ENCODE results near the gene SNCAIP. TPM values are rescaled to one million over a fixed set of nuclear protein-coding genes. Genes with fewer than 3 reads are reported as not detected.

SNCAIP gene
- total and polyA plus RNA-seq, 2 donors (not counting 1 experiment from before 2014, with no cell fraction given), result 1.3 to 4.1 TPM

DNA sequence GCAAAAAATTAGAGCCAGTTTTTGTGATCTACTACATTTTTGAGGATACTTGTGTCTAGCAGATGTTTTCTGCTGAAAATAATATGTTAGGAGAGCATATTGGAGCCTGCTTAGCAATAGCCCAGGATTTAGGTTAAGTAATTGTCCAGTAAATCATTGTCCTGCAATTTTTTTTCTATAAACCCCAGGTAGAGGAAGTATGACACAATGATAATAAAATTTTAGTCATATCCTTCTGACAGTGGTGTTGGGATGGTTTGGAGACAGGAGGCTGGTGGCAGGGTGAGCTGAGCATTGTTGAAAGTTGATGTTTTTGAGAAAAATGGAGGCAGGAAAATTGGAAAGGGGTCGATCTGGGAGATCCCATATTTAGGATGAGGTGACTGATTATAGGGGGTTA is 3.5 kb downstream of the SNCAIP start:
- Histone ChIP-seq H3K9ac (ENCODE audit: insufficient read depth, low read length) (no peak overlapping the region), H3K4me2 (ENCODE audit: extremely low read depth, insufficient read depth, low read length) (no peak overlapping the region), H3K4me3 (replicated peaks in 1 of 4; ENCODE audit: control extremely low read depth in 1 of 4, insufficient read depth in 1 of 4, low read depth in 3 of 4, low read length in 4 of 4) (no peak overlapping the region), H4K20me1 (ENCODE audit: control insufficient read depth, extremely low read depth, insufficient read depth, low read length) (no peaks in the 10 kb centered on the region), H3K79me2 (ENCODE audit: control insufficient read depth, insufficient read depth, low read length) (no peaks in the 10 kb centered on the region), H3K27ac (ENCODE audit: insufficient read depth, low read length) (no peak overlapping the region), H3K4me1 (ENCODE audit: control insufficient read depth, extremely low read depth, insufficient read depth, low read length) (no peaks in the 10 kb centered on the region), H3K27me3 (ENCODE audit: control insufficient read depth, insufficient read depth, low read length) (no peaks in the 10 kb centered on the region), H3K9me3 (ENCODE audit: control insufficient read depth, insufficient read depth, low read depth, low read length) (no peaks in the 10 kb centered on the region), H2AFZ (ENCODE audit: low read length) (no peak overlapping the region), H3K36me3 (ENCODE audit: control insufficient read depth, insufficient read depth, low read length) (no peaks in the 10 kb centered on the region)
- no peak for TF ChIP-seq EZH2 (IDR thresholded peaks at IDR 0.05; ENCODE audit: low read length, missing control alignments)
- TF ChIP-seq, protein P1, sequence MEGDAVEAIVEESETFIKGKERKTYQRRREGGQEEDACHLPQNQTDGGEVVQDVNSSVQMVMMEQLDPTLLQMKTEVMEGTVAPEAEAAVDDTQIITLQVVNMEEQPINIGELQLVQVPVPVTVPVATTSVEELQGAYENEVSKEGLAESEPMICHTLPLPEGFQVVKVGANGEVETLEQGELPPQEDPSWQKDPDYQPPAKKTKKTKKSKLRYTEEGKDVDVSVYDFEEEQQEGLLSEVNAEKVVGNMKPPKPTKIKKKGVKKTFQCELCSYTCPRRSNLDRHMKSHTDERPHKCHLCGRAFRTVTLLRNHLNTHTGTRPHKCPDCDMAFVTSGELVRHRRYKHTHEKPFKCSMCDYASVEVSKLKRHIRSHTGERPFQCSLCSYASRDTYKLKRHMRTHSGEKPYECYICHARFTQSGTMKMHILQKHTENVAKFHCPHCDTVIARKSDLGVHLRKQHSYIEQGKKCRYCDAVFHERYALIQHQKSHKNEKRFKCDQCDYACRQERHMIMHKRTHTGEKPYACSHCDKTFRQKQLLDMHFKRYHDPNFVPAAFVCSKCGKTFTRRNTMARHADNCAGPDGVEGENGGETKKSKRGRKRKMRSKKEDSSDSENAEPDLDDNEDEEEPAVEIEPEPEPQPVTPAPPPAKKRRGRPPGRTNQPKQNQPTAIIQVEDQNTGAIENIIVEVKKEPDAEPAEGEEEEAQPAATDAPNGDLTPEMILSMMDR (conservative IDR thresholded peaks at IDR 0.05 in 1 of 2, IDR thresholded peaks at IDR 0.05 in 1 of 2; ENCODE audit: low read depth in 1 of 2, low read length in 2 of 2), result no peak
- no peak for DNase-seq (ENCODE audit: low read depth in 2 of 2)

DNA sequence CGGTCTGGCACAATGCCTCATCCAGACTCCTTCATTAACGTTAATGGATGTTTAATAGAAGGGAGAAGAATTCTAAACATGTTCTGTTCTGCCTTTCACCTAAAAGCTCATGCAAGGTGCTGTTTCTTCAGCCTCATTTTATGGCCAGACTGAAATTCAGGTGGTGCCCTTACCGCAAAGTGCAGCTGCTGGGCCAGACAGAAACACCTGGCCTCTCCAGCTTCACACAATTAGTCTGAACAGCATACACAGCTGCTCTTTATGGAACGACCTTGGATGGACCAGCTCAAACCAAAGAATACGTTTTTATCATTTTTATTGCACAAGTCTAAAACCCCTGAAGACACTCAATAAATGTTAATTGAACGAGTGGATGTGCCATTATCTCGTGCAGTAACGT is 4.6 kb downstream of the SNCAIP start:
- H3K4me2 ChIP-seq (ENCODE audit: extremely low read depth, insufficient read depth, low read length), result no peak overlapping the region
- H3K79me2 ChIP-seq (ENCODE audit: control insufficient read depth, insufficient read depth, low read length), result no peaks in the 10 kb centered on the region
- no peaks in the 10 kb centered on the region for H3K9me3 ChIP-seq (ENCODE audit: control insufficient read depth, insufficient read depth, low read depth, low read length)
- H3K27ac ChIP-seq (ENCODE audit: insufficient read depth, low read length), result no peak overlapping the region
- H3K27me3 ChIP-seq (ENCODE audit: control insufficient read depth, insufficient read depth, low read length), result no peaks in the 10 kb centered on the region
- no peak overlapping the region for H3K9ac ChIP-seq (ENCODE audit: insufficient read depth, low read length)
- H3K36me3 ChIP-seq (ENCODE audit: control insufficient read depth, insufficient read depth, low read length), result no peaks in the 10 kb centered on the region
- no peak for DNase-seq (ENCODE audit: low read depth in 2 of 2)
- H3K4me1 ChIP-seq (ENCODE audit: control insufficient read depth, extremely low read depth, insufficient read depth, low read length), result no peaks in the 10 kb centered on the region
- no peak for TF ChIP-seq EZH2 (IDR thresholded peaks at IDR 0.05; ENCODE audit: low read length, missing control alignments)
- TF ChIP-seq, protein P1 (conservative IDR thresholded peaks at IDR 0.05 in 1 of 2, IDR thresholded peaks at IDR 0.05 in 1 of 2; ENCODE audit: low read depth in 1 of 2, low read length in 2 of 2), result no peak
- H4K20me1 ChIP-seq (ENCODE audit: control insufficient read depth, extremely low read depth, insufficient read depth, low read length), result no peaks in the 10 kb centered on the region
- H3K4me3 ChIP-seq (replicated peaks in 1 of 4; ENCODE audit: control extremely low read depth in 1 of 4, insufficient read depth in 1 of 4, low read depth in 3 of 4, low read length in 4 of 4), result no peak overlapping the region
- H2AFZ ChIP-seq (ENCODE audit: low read length), result no peak overlapping the region

DNA sequence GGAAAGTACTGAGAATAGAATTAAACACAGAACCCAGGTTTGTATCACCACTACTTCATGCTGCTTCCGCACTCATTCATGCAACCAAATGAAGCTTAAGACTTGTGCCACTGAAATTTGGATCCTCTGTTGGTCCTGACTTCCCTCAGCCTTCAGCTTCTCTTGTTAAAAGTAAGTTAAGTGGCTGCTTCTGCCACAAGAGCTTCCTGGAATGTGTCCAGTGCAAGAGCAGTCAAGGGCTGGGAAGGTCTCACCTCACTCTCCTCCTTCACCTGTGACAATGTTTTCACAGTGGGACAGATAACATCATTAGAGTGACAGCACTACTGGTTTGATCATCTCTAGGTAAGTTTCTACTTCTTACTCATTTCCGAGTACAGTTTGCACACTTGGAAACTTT is 7.9 kb downstream of the SNCAIP start:
- TF ChIP-seq EZH2 (IDR thresholded peaks at IDR 0.05; ENCODE audit: low read length, missing control alignments), result no peak
- no peak overlapping the region for H2AFZ ChIP-seq (ENCODE audit: low read length)
- no peaks in the 10 kb centered on the region for H3K79me2 ChIP-seq (ENCODE audit: control insufficient read depth, insufficient read depth, low read length)
- H3K36me3 ChIP-seq (ENCODE audit: control insufficient read depth, insufficient read depth, low read length), result no peaks in the 10 kb centered on the region
- no peak overlapping the region for H3K4me3 ChIP-seq (replicated peaks in 1 of 4; ENCODE audit: control extremely low read depth in 1 of 4, insufficient read depth in 1 of 4, low read depth in 3 of 4, low read length in 4 of 4)
- no peak overlapping the region for H3K9ac ChIP-seq (ENCODE audit: insufficient read depth, low read length)
- no peak for DNase-seq (ENCODE audit: low read depth in 2 of 2)
- H3K4me2 ChIP-seq (ENCODE audit: extremely low read depth, insufficient read depth, low read length), result no peak overlapping the region
- H4K20me1 ChIP-seq (ENCODE audit: control insufficient read depth, extremely low read depth, insufficient read depth, low read length), result no peaks in the 10 kb centered on the region
- H3K27ac ChIP-seq (ENCODE audit: insufficient read depth, low read length), result no peak overlapping the region
- H3K4me1 ChIP-seq (ENCODE audit: control insufficient read depth, extremely low read depth, insufficient read depth, low read length), result no peaks in the 10 kb centered on the region
- no peaks in the 10 kb centered on the region for H3K27me3 ChIP-seq (ENCODE audit: control insufficient read depth, insufficient read depth, low read length)
- no peaks in the 10 kb centered on the region for H3K9me3 ChIP-seq (ENCODE audit: control insufficient read depth, insufficient read depth, low read depth, low read length)

Data from fibroblast of lung (primary cell).